Testis (tissue), 2 donors: ENCODE measurements around the gene SPSB3.

ENCODE experiments used
- CTCF ChIP-seq, 3 experiments: fragments of 450-650 bp in 2 of 3; fragments of 200-600 bp in 1 of 3; sonication (generic) in 1 of 3; IDR thresholded peaks; one replicate each; pipeline ENCODE4 v1.5.1; 2016 to 2019; ENCODE audit warnings: antibody characterized with exemption in 3 of 3, mild to moderate bottlenecking in 2 of 3, moderate library complexity in 1 of 3
- POLR2A ChIP-seq: fragments of 450-650 bp; IDR thresholded peaks from one replicate; pipeline ENCODE4 v1.6.1; 2017; ENCODE audit warnings: antibody characterized with exemption, mild to moderate bottlenecking, moderate library complexity

- TF ChIP-seq CTCF (IDR thresholded peaks at IDR 0.05) (no peak), POLR2A (no peak)
These were observed 20.0 kb downstream of the SPSB3 start for GRCh38 chr16:1762196-1762878.
